Smooth muscle cell (in vitro differentiated cells): Measurements from ENCODE around the gene CNTNAP4. TPM values are rescaled to one million over a fixed set of nuclear protein-coding genes. Genes with fewer than 3 reads are reported as not detected.

Source experiments
- DNase-seq: peaks from one replicate; lab custom pipeline; 2025; ENCODE audit not compliant: unreplicated experiment; lab: John Stamatoyannopoulos, UW
- H2AFZ ChIP-seq: fragments of 200-600 bp; sonication (generic); 2 replicates; pipeline ENCODE4 v1.6.0; 2016; ENCODE audit warnings: antibody characterized with exemption, low read depth, mild to moderate bottlenecking
- H3F3A ChIP-seq: fragments of 200-600 bp; sonication (generic); 2 replicates; pipeline ENCODE4 v1.6.0; 2017; ENCODE audit warnings: antibody characterized with exemption, low read depth
- H3K27ac ChIP-seq: fragments of 200-600 bp; sonication (generic); 2 replicates; pipeline ENCODE4 v1.5.1; 2016; ENCODE audit warnings: low read depth, mild to moderate bottlenecking
- H3K27me3 ChIP-seq: fragments of 200-600 bp; sonication (generic); 2 replicates; pipeline ENCODE4 v1.6.1; 2016; ENCODE audit warnings: low read depth, mild to moderate bottlenecking
- H3K36me3 ChIP-seq: fragments of 200-600 bp; sonication (generic); 2 replicates; pipeline ENCODE4 v1.5.1; 2016; ENCODE audit warnings: low read depth
- H3K4me1 ChIP-seq: fragments of 200-600 bp; sonication (generic); 2 replicates; pipeline ENCODE4 v1.5.1; 2016; ENCODE audit warnings: low read depth
- H3K4me2 ChIP-seq: fragments of 200-600 bp; sonication (generic); 2 replicates; pipeline ENCODE4 v1.6.0; 2016; ENCODE audit warnings: mild to moderate bottlenecking
- H3K4me3 ChIP-seq: fragments of 200-600 bp; sonication (generic); 2 replicates; pipeline ENCODE4 v1.5.1; 2016; ENCODE audit warnings: mild to moderate bottlenecking
- H3K79me2 ChIP-seq: fragments of 200-600 bp; sonication (generic); 2 replicates; pipeline ENCODE4 v1.6.0; 2016; ENCODE audit warnings: low read depth, mild to moderate bottlenecking
- H3K9ac ChIP-seq: fragments of 200-600 bp; sonication (generic); 2 replicates; pipeline ENCODE4 v1.6.0; 2016; ENCODE audit warnings: low read depth
- H3K9me3 ChIP-seq: fragments of 200-600 bp; sonication (generic); replicated peaks from 2 replicates; pipeline ENCODE4 v1.5.1; 2016; ENCODE audit warnings: low read depth
- H4K20me1 ChIP-seq: fragments of 200-600 bp; sonication (generic); 2 replicates; pipeline ENCODE4 v1.6.0; 2016; ENCODE audit warnings: low read depth
- CTCF ChIP-seq: fragments of 200-600 bp; sonication (generic); IDR thresholded peaks from 2 replicates; pipeline ENCODE4 v1.5.1; 2017; ENCODE audit warnings: borderline replicate concordance, mild to moderate bottlenecking, antibody characterized with exemption; ENCODE audit not compliant: insufficient read depth, poor library complexity, severe bottlenecking
- WGBS: methylation state at CpG from one replicate; pipeline ENCODE4 v1.1.7; 2016; ENCODE audit warnings: low lambda C conversion rate; 5-methylcytosine and 5-hydroxymethylcytosine counted together
- polyA plus RNA-seq: library from polyadenylated mRNA; unstranded; fragments of >200 nt; fragmentation: Nextera tagmentation; extraction: Ambion mirVana; gene quantifications from 2 replicates; pipeline ENCODE4 v1.2.1, GENCODE V29; 2016
- total RNA-seq: library from RNA; depleted of rRNA; stranded (reverse); fragments of >200 nt; gene quantifications from 2 replicates; pipeline ENCODE4 v1.2.3, GENCODE V29; 2014

Gene CNTNAP4
- total and polyA plus RNA-seq, 2 experiments from 2014 or later: 0.13 to 0.25 TPM

- no peaks in the 10 kb centered on the region for H3K4me1 ChIP-seq
- no peaks in the 10 kb centered on the region for H3K79me2 ChIP-seq
- no peak overlapping the region for H3K9ac ChIP-seq
- H3K4me3 ChIP-seq: no peak overlapping the region
- no peaks in the 10 kb centered on the region for H4K20me1 ChIP-seq
- H3K36me3 ChIP-seq: no peaks in the 10 kb centered on the region
- no peak overlapping the region for H3K27ac ChIP-seq
- TF ChIP-seq CTCF: no peak
- no peaks in the 10 kb centered on the region for H3F3A ChIP-seq
- no peaks in the 10 kb centered on the region for H3K9me3 ChIP-seq
- H3K4me2 ChIP-seq: no peak overlapping the region
- WGBS: 26% methylated on average over 4 of the region's 4 CpGs
- no peaks in the 10 kb centered on the region for H3K27me3 ChIP-seq
- H2AFZ ChIP-seq: no peak overlapping the region
- no peak for DNase-seq
Observed at GRCh38 chr16:76370344-76370743, 93.1 kb downstream of the CNTNAP4 start.

GRCh38 chr16:76371441-76371840, 94.2 kb downstream of the CNTNAP4 start:
- Histone ChIP-seq H3K9me3 (no peaks in the 10 kb centered on the region), H3K79me2 (no peaks in the 10 kb centered on the region), H3K4me3 (no peak overlapping the region), H2AFZ (no peak overlapping the region), H3F3A (no peaks in the 10 kb centered on the region), H3K4me1 (no peaks in the 10 kb centered on the region), H3K27ac (no peak overlapping the region), H3K4me2 (no peak overlapping the region), H3K36me3 (no peaks in the 10 kb centered on the region), H3K27me3 (no peaks in the 10 kb centered on the region), H3K9ac (no peak overlapping the region), H4K20me1 (no peaks in the 10 kb centered on the region)
- no peak for TF ChIP-seq CTCF
- no peak for DNase-seq
- WGBS: 94% methylated on average over 3 of the region's 3 CpGs

- no peak overlapping the region for H2AFZ ChIP-seq
- H3K27me3 ChIP-seq: no peaks in the 10 kb centered on the region
- no peaks in the 10 kb centered on the region for H3F3A ChIP-seq
- no peaks in the 10 kb centered on the region for H3K79me2 ChIP-seq
- no peak overlapping the region for H3K4me2 ChIP-seq
- H3K4me3 ChIP-seq: no peak overlapping the region
- no peak overlapping the region for H3K27ac ChIP-seq
- H3K4me1 ChIP-seq: no peaks in the 10 kb centered on the region
- no peaks in the 10 kb centered on the region for H3K36me3 ChIP-seq
- H4K20me1 ChIP-seq: no peaks in the 10 kb centered on the region
- TF ChIP-seq CTCF: no peak
- H3K9me3 ChIP-seq: no peaks in the 10 kb centered on the region
- DNase-seq: no peak
- no peak overlapping the region for H3K9ac ChIP-seq
- 92% methylated on average over 4 of the region's 4 CpGs for whole genome bisulfite sequencing
Observed at GRCh38 chr16:76373998-76374397, 96.8 kb downstream of the CNTNAP4 start.

- Histone ChIP-seq H3K4me1 (no peaks in the 10 kb centered on the region), H3F3A (no peaks in the 10 kb centered on the region), H3K27ac (no peak overlapping the region), H3K79me2 (no peaks in the 10 kb centered on the region), H3K9me3 (no peaks in the 10 kb centered on the region), H3K9ac (no peak overlapping the region), H3K27me3 (no peaks in the 10 kb centered on the region), H3K36me3 (no peaks in the 10 kb centered on the region), H3K4me2 (no peak overlapping the region), H2AFZ (no peak overlapping the region), H4K20me1 (no peaks in the 10 kb centered on the region), H3K4me3 (no peak overlapping the region)
- no peak for TF ChIP-seq CTCF
- 100% methylated on average over 2 of the region's 2 CpGs for whole genome bisulfite sequencing
- DNase-seq: no peak
Observed at GRCh38 chr16:76376988-76377387, 99.8 kb downstream of the CNTNAP4 start.
